Neural cell (in vitro differentiated cells): Measurements from ENCODE around the gene RBM10. TPM values are rescaled to one million over a fixed set of nuclear protein-coding genes. Genes with fewer than 3 reads are reported as not detected.

Experiments
- H2AFZ ChIP-seq: fragments of 200-600, 300-800 bp; sonication (generic), shearing (Covaris generic); 2 replicates; pipeline ENCODE4 v1.6.0; 2014; ENCODE audit warnings: low read depth, mild to moderate bottlenecking, antibody characterized with exemption, low read length, moderate library complexity
- H3F3A ChIP-seq: fragments of 200-600 bp; shearing (Covaris generic); 2 replicates; pipeline ENCODE4 v1.6.1; 2016; ENCODE audit warnings: mild to moderate bottlenecking, moderate library complexity, mixed read lengths, antibody characterized with exemption, low read length; ENCODE audit not compliant: insufficient read depth, poor library complexity, severe bottlenecking
- H3K27ac ChIP-seq: fragments of 200-600, 300-800 bp; sonication (generic), shearing (Covaris generic); 2 replicates; pipeline ENCODE4 v1.5.1; 2014; ENCODE audit warnings: mild to moderate bottlenecking, low read length, moderate library complexity
- H3K27me3 ChIP-seq: fragments of 300-800, 200-600 bp; sonication (generic), shearing (Covaris generic); 2 replicates; pipeline ENCODE4 v1.6.0; 2014; ENCODE audit warnings: mild to moderate bottlenecking, low read depth, low read length, moderate library complexity; ENCODE audit not compliant: insufficient read depth
- H3K36me3 ChIP-seq: fragments of 300-800, 200-600 bp; sonication (generic), shearing (Covaris generic); 2 replicates; pipeline ENCODE4 v1.5.1; 2014; ENCODE audit warnings: mild to moderate bottlenecking, antibody characterized with exemption, low read length, moderate library complexity; ENCODE audit not compliant: insufficient read depth
- H3K4me2 ChIP-seq: fragments of 300-800, 200-600 bp; sonication (generic), shearing (Covaris generic); 2 replicates; pipeline ENCODE4 v1.6.0; 2014; ENCODE audit warnings: mild to moderate bottlenecking, low read length
- H3K4me3 ChIP-seq: fragments of 300-800, 200-600 bp; sonication (generic), shearing (Covaris generic); 2 replicates; pipeline ENCODE4 v1.5.1; 2014; ENCODE audit warnings: mild to moderate bottlenecking, low read length, moderate library complexity
- H3K79me2 ChIP-seq: fragments of 200-600 bp; shearing (Covaris generic); replicated peaks from 2 replicates; pipeline ENCODE4 v1.6.0; 2014; ENCODE audit warnings: mild to moderate bottlenecking, low read length, moderate library complexity; ENCODE audit not compliant: insufficient read depth
- H3K9ac ChIP-seq: fragments of 300-800, 200-600 bp; sonication (generic), shearing (Covaris generic); 2 replicates; pipeline ENCODE4 v1.6.1; 2016; ENCODE audit warnings: mild to moderate bottlenecking, low read length, mixed read lengths
- H3K9me2 ChIP-seq: fragments of 200-600 bp; shearing (Covaris generic); 2 replicates; pipeline ENCODE4 v1.6.1; 2016; ENCODE audit warnings: mild to moderate bottlenecking, low read length, mixed read lengths; ENCODE audit not compliant: insufficient read depth
- H3K9me3 ChIP-seq: fragments of 200-600, 300-800 bp; sonication (generic), shearing (Covaris generic); 2 replicates; pipeline ENCODE4 v1.6.1; 2016; ENCODE audit warnings: mild to moderate bottlenecking, mixed run types, low read length, moderate library complexity, mixed read lengths
- H4K20me1 ChIP-seq: fragments of 200-600 bp; shearing (Covaris generic); 2 replicates; pipeline ENCODE4 v1.6.1; 2016; ENCODE audit warnings: mild to moderate bottlenecking, mixed run types; ENCODE audit not compliant: insufficient read depth
- CTCF ChIP-seq: fragments of 450-650 bp; IDR thresholded peaks from 2 replicates; pipeline ENCODE4 v1.5.1; 2014; ENCODE audit warnings: antibody characterized with exemption, mild to moderate bottlenecking, moderate library complexity; ENCODE audit not compliant: poor library complexity, severe bottlenecking
- EP300 ChIP-seq: fragments of 450-650 bp; conservative IDR thresholded peaks from 2 replicates; pipeline ENCODE4 v1.6.1; 2014; ENCODE audit warnings: antibody characterized with exemption, mild to moderate bottlenecking, moderate library complexity; ENCODE audit not compliant: poor library complexity, severe bottlenecking
- EZH2 ChIP-seq: fragments of 200-600, 300-800 bp; shearing (Covaris generic), sonication (generic); IDR thresholded peaks from 2 replicates; pipeline ENCODE4 v1.6.1; 2014; ENCODE audit warnings: antibody characterized with exemption, low read length, borderline replicate concordance, mild to moderate bottlenecking; ENCODE audit not compliant: insufficient read depth, poor library complexity, severe bottlenecking
- MXI1 ChIP-seq: fragments of 450-650 bp; conservative IDR thresholded peaks from 2 replicates; pipeline ENCODE4 v1.6.1; 2014; ENCODE audit warnings: antibody characterized with exemption, mild to moderate bottlenecking; ENCODE audit not compliant: poor library complexity, severe bottlenecking
- POLR2AphosphoS5 ChIP-seq: IDR thresholded peaks from 2 replicates; pipeline ENCODE4 v1.6.1; 2012
- RAD21 ChIP-seq: fragments of 450-650 bp; conservative IDR thresholded peaks from 2 replicates; pipeline ENCODE4 v1.6.1; 2014; ENCODE audit warnings: antibody characterized with exemption, mild to moderate bottlenecking, moderate library complexity
- REST ChIP-seq: IDR thresholded peaks from 2 replicates; pipeline ENCODE4 v1.6.1; 2012; ENCODE audit warnings: borderline replicate concordance
- SMC3 ChIP-seq: fragments of 450-650 bp; conservative IDR thresholded peaks from 2 replicates; pipeline ENCODE4 v1.6.1; 2014; ENCODE audit warnings: antibody characterized with exemption, mild to moderate bottlenecking, moderate library complexity; ENCODE audit not compliant: poor library complexity
- TAF1 ChIP-seq: IDR thresholded peaks from 2 replicates; pipeline ENCODE4 v1.6.1; 2012; ENCODE audit warnings: low read depth
- polyA plus RNA-seq: library from polyadenylated mRNA; depleted of rRNA; stranded (reverse); fragments of >200 nt; gene quantifications from 2 replicates; pipeline ENCODE4 v1.2.3, GENCODE V29; 2014

Gene RBM10
- polyA plus RNA-seq, 1 donor from 2014 or later, result 53.1 TPM

GRCh38 chrX:47212381-47213293 lies 67.6 kb downstream of the RBM10 start:
- no peaks in the 10 kb centered on the region for H4K20me1 ChIP-seq
- TF ChIP-seq RAD21 (no peak), EZH2 (no peak), SMC3 (no peak), MXI1 (no peak), REST (no peak), CTCF (no peak), POLR2AphosphoS5 (no peak), EP300 (no peak), TAF1 (no peak)

GRCh38 chrX:47214435-47215077 lies 69.5 kb downstream of the RBM10 start:
- H3F3A ChIP-seq, result no peaks in the 10 kb centered on the region
- H3K4me3 ChIP-seq, result no peak overlapping the region
- no peaks in the 10 kb centered on the region for H3K9me2 ChIP-seq
- no peaks in the 10 kb centered on the region for H3K9me3 ChIP-seq
- no peak for TF ChIP-seq SMC3
- TF ChIP-seq EP300, result no peak
- TF ChIP-seq TAF1, result no peak
- no peak for TF ChIP-seq RAD21
- no peak for TF ChIP-seq REST
- no peak for TF ChIP-seq POLR2AphosphoS5
- no peak for TF ChIP-seq EZH2
- no peak for TF ChIP-seq MXI1
- TF ChIP-seq CTCF, result no peak
- no peaks in the 10 kb centered on the region for H3K27me3 ChIP-seq
- H3K9ac ChIP-seq, result no peak overlapping the region
- no peaks in the 10 kb centered on the region for H3K36me3 ChIP-seq
- no peaks in the 10 kb centered on the region for H4K20me1 ChIP-seq
- H3K79me2 ChIP-seq, result peaks cover 5% of the 10 kb centered on the region
- no peak overlapping the region for H3K4me2 ChIP-seq
- no peak overlapping the region for H3K27ac ChIP-seq
- H2AFZ ChIP-seq, result no peak overlapping the region

More at GRCh38 chrX:47212381-47213293, 67.6 kb downstream of the RBM10 start:
- Histone ChIP-seq H3K9me3 (no peaks in the 10 kb centered on the region), H3K27me3 (no peaks in the 10 kb centered on the region), H3K4me3 (no peak overlapping the region), H3K9me2 (no peaks in the 10 kb centered on the region), H3K36me3 (no peaks in the 10 kb centered on the region), H3F3A (no peaks in the 10 kb centered on the region), H3K27ac (no peak overlapping the region), H3K79me2 (no peaks in the 10 kb centered on the region), H3K9ac (no peak overlapping the region), H2AFZ (no peak overlapping the region), H3K4me2 (no peak overlapping the region)
